GM19043 (cell line): ENCODE measurements around the gene RSRP1.
"Not testable (repeated sequence)": the region's sequence is repeated elsewhere in the genome, so short reads cannot be mapped to it uniquely, and the experiment has no call there.

Source experiments
- ATAC-seq: cut with Tn5 transposase; IDR thresholded peaks from one replicate; pipeline ENCODE4 v1.9.1; 2021; ENCODE audit warnings: low read depth; ENCODE audit not compliant: unreplicated experiment

Gene RSRP1

DNA sequence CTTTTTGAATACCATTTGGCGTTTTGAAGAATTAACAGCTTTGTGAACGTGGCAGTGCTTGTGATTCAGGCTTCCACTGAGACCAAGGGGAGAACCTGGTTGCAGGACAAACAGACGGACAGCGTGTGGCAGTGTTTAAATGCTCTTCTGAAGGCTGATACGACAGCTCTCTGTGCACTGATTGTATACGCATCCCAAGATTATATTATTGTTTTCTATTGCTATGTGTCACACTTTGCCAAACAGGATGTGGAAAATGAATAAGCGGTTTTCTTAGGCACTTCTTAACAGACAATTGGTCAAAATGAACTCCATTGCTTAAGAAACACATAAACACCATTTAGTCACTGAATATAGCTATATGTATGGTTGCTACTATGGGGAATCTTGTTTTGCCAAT, 12.6 kb upstream of the RSRP1 start:
- ATAC-seq, result not testable (repeated sequence)

DNA sequence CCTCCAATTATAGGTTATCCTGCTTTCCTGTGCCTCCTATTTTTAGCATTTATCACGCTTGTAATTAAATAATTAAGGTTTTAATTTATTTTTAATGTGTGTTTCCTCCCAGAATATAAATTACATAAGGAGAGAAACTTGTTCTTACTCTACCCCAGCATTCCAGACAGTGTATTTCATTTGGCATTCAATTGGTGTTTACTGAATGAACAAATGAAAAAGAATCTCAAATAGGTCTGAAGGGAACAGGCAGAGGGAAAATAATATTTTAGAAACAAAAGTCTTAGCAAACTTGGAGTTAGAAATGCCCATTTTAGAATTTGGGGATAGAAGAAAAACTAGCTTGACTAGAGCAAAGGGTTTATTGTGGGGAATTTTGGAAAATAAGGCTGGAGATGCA, 9.9 kb upstream of the RSRP1 start:
- ATAC-seq, result no peak

- ATAC-seq, result no peak
These were observed 9.3 kb upstream of the RSRP1 start for GRCh38 chr1:25256578-25256965.

DNA sequence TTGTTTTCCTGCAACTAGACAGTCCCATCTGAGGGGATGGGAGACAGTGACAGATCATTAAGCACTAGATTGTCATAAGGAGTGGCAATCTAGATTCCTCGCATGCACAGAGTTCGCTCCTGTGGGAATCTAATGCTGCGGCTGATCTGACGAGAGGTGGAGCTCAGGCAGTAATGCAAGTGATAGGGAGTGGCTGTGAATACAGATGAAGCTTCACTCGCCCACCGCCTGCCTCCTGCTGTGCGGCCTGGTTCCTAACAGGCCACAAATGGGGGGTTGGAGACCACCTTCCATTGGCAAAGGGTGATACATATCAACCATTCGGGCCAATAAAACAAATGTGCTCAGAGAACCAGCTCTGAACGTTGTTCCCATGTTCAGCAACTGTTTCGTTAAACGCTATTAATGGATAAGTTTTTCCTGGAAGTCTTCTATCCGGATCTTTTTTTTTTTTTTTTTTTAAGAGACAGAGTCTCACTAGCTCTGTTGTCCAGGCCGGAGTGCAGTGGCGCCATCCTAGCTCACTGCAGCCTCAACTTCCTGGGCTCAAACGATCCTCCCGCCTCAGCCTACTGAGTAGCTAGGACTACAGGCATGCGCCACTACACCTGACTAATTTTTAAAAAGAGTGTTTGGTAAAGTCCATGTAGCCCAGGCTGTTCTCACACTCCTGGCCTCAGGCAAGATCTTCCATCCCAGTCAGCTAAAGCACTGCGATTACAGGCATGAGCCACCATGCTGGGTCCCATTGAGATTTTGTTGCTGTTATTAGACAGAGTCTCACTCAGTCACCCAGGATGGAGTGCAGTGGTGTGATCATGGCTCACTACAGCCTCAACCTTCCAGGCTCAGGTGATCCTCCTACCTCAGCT, 8.7 kb upstream of the RSRP1 start:
- ATAC-seq, result no peak

GRCh38 chr1:25253911-25254310, 6.7 kb upstream of the RSRP1 start:
- no peak for ATAC-seq

DNA sequence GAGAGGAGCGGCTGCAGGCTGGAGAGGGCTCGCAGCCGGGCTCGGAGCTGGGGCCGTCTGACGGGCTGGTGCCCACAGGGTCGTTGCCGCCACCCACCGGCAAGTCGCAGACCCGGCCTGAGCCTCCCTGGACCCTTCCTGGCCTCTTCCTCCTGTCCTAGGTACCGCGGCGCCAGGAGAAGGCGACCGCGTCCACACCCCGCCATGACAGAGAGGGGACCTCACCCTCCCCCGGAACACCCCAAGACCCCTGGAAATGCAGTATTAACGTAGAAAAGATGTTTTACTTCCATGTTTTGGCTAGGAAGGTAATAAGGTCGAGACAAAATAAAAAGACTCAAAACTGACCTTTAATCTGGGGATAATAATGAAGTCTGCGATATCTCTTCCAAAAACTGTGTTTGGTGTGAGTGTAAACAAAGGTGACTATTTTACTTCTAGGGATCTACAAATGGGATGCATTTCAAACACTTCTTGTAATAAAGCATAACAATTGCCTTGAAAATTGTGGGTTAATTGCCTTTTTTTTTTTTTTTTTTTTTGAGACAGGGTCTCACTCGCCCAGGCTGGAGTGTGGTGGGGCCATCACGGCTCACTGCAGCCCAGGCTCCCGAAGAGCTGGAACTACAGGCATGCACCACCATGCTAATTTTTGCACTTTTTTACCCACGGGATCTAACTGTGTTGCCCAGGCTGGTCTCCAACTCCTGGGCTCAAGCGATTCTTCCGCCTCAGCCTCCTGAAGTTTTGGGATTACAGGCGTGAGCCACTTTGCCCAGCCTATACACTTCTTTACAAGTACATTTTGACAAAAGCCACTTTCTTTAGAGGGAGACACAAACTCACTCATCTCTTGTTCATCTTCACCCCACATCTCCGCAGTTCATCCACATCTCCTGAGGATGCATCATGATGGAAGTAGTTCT, 838 bp upstream of the RSRP1 start:
- ATAC-seq, result peak; percentile 36

DNA sequence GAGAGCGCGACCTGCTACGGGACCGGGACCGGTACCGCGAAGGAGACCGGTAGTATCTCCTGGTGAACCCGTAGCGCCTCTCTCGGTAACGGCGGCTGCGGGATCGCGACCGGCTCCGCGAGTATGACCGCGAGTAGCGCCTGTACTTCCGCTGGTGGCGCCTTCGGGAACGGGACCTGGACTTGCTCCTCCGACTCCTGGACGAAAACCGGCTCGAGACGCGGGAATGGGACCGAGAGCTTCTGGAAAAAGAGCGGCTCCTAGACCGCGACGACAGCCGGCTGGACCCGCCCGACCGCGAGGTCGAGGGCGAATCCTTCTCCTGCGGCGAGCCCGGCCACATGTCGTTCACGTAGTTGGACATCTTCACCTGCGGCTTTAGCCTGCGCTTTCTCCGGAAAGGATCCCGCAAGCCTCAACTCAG, 642 bp downstream of the RSRP1 start:
- ATAC-seq, result no peak

DNA sequence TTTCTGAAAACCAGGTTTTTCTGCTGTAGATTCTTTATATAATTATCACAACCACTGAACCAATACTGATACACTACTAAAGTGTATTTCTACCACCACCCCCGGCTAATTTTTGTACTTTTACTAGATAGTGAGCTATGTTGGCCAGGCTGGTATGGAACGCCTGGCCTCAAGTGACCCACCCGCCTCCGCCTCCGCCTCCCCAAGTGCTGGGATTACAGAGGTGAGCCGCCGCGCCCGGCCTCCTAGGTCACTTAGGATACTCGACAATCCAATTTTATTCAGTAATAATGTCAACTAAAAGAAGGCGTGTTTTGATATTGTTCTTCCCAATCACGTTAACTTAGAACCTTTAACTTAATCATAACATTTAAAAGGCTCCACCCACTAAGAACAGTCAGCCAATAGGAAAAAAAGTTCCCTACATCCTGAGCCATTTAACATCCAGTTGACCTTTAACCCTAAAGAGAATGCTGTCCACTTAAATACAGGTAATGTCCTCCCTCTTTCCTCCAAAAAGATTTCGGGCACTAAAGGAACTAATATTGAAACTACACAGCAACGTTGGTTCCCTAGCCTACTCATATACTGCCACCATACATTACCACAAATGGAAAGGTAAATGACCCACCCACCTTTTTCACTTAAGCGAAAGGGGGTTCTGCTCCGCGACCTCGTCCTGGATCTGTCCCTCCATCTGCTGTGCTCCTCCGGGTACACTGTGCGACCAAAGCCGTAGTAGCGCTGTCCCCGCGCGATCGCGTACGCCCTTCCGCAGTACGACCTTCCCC, 1.2 kb downstream of the RSRP1 start:
- ATAC-seq, result no peak

- no peak for ATAC-seq
These were observed 1.9 kb downstream of the RSRP1 start for GRCh38 chr1:25245393-25245792.

DNA sequence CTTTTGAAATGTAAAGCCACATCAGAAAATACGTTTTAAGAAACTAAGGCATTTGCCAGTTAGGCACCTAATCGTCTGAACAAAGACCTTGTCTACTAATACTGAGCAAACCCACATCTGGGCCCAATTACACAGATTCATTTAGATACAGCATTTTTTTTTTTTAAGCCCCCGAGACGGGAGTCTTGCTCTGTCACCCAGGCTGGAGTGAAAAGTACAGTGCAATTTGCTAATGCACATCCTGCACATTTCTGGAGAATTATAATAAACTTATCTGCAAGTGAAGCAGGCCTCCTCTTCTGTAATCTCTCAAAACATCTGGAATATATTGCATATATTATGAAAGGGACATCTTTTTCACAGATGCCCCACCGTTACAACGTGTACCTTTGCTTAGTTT, 3.3 kb downstream of the RSRP1 start:
- no peak for ATAC-seq

GRCh38 chr1:25239681-25240541, 7.3 kb downstream of the RSRP1 start:
- ATAC-seq, result peak; percentile 65

DNA sequence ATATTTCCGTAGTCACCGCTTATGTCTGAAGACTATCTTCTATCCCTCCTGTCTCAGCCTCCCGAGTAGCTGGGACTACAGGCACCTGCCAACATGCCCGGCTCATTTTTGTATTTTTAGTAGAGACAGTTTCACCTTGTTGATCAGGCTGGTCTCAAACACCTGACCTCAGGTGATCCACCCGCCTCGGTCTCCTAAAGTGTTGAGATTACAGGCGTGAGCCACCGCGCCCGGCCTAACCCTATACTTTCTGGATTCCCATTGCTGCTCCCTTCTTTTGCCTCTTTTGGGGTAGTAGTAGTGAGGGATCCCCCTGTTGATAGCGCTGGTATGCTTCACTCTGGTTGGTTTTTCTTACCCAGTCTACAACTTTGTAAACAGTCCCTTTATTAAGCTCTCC, 9.2 kb downstream of the RSRP1 start:
- ATAC-seq, result no peak

DNA sequence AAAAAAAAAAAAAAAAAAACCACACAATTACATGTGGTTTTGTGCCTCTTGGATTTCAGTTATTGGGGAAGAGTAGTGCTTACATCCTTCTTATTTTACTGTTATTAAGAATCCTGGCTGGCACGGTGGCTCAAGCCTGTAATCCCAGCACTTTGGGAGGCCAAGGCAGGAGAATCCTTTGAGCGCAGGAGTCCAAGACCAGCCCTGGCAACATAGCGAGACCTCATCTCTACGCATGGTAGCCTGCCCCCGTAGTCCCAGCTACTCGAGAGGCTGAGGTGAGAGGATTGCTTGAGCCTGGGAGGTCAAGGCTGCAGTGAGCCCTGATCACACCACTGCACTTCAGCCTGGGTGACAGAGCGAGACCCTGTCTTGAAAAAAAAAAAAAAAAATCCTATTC, 11.0 kb downstream of the RSRP1 start:
- not testable (repeated sequence) for ATAC-seq

DNA sequence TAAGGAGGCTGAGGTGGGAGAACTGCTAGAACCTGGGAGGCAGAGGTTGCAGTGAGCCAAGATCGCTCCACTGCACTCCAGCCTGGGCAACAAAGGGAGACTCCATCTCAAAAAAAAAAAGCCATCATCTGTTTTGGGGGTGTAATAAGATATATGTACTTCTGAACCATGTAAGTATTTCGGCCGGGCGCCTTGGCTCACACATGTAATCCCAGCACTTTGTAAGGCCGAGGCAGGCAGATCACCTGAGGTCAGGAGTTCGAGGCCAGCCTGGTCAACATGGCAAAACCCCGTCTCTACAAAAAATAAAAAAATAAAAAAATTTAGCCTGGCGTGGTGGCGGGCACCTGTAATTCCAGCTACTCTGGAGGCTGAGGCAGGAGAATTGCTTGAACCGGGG, 11.8 kb downstream of the RSRP1 start:
- ATAC-seq, result not testable (repeated sequence)

- ATAC-seq, result no peak
These were observed 14.1 kb downstream of the RSRP1 start for GRCh38 chr1:25232866-25233784.

GRCh38 chr1:25232027-25232865, 15.0 kb downstream of the RSRP1 start, which contains the start of gene SYF2:
TSS of gene SYF2 (minus strand) at chr1:25232502. CDS start at chr1:25232467, 35 bp downstream.
- peak; percentile 75 for ATAC-seq

GRCh38 chr1:25223471-25223870, 23.8 kb downstream of the RSRP1 start:
- no peak for ATAC-seq

DNA sequence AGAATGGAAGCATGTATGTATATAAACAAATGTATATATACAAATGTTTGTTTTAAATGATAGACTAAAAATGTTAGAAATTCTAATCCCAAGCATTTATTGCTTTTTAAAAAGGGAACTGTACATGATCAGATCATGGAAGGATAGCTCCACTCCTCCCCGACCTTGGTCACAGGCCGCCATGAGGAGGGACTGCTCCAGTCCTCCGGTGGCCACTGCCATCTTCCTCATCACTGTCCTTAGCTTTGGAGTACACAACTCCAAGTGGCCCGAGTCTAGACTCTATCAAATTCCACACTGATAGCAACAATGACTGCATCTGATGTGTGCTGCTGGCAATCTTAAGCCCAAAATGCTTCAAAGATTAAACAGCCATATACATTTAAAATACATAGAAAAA, 24.6 kb downstream of the RSRP1 start:
- no peak for ATAC-seq
